ENCODE measurements around the gene GOLGA8T.
"Not testable (repeated sequence)": the region's sequence is repeated elsewhere in the genome, so short reads cannot be mapped to it uniquely, and the experiment has no call there.

GRCh38 chr15:30192119-30192745 is 57.4 kb downstream of the GOLGA8T start:
- TF ChIP-seq CTCF, POLR2A (IDR thresholded peaks at IDR 0.05): not testable (repeated sequence)
